NCI-H146 treated with DMSO at 0.1 percent for 48 hours (cell line): ENCODE results near the gene SLF2.
"Not testable (repeated sequence)": the region's sequence is repeated elsewhere in the genome, so short reads cannot be mapped to it uniquely, and the experiment has no call there.

ENCODE experiments used
- DNase-seq: peaks from one replicate; lab custom pipeline; 2025; ENCODE audit not compliant: unreplicated experiment; lab: John Stamatoyannopoulos, UW

SLF2 gene

GRCh38 chr10:100877461-100877850 lies 35.3 kb upstream of the SLF2 start:
- DNase-seq = no peak

- DNase-seq = no peak
Observed at GRCh38 chr10:100878291-100878910, 34.4 kb upstream of the SLF2 start.

DNA sequence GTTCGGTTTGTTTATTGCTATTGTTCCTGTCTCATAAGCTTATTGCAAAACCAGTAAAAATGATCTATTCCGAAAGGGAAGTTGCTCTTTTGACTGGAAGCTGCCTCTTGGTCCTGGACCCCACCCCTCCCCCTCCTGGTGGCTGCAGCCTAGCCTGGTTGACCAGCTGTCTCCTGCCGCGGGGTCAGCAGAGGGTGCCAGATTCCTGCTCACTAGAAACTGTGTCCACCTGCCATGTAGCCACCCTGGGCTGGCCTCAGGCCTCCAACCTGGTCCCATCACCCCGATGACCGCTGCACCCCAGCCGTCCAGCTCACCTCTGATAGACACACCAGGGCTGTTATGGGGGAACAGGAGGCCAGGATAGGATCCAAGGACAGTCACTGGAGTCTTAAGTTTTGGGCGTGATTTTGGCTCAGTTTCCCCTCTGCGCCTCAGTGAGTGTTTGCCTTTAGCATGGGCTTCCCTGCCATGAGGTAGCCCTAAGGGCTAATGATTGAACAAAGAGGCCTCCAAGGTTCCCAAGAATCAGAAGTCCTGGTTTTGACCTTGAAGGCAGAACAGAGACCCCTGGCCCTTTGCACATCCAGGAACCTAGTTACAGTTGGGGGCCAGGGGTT lies 32.9 kb upstream of the SLF2 start:
- no peak for DNase-seq

DNA sequence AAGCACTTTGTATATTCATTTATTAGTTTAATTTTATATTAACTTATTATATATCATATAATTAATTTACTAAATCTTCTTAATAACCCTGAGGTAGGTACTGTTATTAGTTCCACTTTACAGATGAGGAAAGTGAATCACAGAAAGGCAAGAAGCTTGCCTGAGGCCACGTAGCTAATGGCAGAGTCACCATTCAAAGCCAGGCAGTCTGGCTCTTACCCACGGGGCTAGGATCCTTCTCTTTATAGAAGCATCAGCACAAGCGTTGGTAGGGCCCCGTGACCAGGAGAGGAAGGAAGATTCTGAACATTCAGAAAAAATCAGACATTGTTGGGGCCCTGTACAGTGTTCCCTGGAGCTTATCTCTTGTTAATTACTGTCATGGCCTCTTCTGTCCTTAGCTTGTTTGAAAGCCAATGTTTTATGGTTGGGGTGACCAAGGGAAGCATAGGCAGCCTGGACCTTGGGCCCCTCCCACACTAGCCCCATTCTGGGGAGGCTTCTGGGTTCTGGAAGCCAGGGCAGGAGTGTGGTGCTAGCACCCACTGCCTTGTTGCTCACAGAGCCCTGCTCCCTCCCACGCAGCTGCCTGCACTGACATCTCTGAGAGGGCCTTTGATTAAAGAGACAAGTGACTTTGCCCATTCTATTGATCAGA lies 31.1 kb upstream of the SLF2 start:
- no peak for DNase-seq

- no peak for DNase-seq
Observed at GRCh38 chr10:100882252-100882651, 30.5 kb upstream of the SLF2 start.

DNA sequence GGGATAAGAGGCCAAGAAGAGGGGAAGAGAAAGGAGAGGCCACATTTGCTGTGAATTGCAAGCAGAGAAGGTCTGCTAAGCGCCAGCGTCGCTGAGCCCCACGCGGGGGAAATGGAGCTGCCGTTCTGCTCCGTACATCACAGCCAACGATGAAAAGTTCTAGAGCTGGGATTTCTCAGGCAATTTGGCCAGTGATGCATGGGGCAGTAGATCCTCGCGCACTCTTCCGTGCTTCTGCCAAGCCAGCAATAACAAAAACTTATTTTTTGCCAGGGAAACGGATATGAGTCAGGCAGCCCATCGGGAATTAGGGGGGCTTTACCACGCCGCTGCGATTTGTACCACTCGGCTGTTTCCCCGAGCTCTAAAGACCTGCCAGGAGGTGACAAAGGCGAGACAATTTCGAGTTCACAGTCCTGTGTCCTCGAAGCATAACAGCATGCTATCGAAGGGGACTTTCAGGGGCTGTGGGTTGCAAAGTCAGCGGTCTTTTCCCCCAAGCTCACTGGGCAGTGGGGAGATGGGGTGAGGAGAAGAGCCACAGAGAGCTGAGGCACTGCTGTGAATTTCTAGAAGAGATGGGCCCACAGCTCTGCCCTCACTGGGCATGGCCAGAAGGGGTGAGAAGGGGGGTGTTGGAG lies 30.0 kb upstream of the SLF2 start:
- DNase-seq = no peak

GRCh38 chr10:100883312-100883821 lies 29.4 kb upstream of the SLF2 start:
- DNase-seq = no peak

- not testable (repeated sequence) for DNase-seq
Observed at GRCh38 chr10:100885611-100886010, 27.2 kb upstream of the SLF2 start.

- no peak for DNase-seq
Observed at GRCh38 chr10:100886091-100886490, 26.7 kb upstream of the SLF2 start.

- no peak for DNase-seq
Observed at GRCh38 chr10:100886521-100886920, 26.2 kb upstream of the SLF2 start.

DNA sequence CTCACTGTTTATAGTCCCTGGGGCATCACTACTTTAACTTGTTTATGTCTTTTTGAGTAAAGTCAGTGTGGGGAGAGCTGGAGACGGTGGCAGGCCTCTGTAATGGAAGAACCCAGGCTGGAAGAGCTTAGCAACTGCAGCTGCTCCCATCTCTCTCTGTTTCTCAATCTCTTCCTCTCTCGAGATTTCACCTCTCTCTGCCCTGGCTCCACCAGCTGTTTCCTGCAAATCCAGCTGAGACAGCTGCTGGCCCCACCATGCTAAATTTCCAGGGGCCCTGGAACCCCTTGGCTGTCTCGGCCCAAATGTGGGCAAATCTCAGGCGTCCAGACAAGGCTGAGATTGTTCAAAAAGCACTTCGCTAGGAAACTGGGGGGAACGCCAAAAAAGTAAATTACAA lies 25.8 kb upstream of the SLF2 start:
- no peak for DNase-seq

DNA sequence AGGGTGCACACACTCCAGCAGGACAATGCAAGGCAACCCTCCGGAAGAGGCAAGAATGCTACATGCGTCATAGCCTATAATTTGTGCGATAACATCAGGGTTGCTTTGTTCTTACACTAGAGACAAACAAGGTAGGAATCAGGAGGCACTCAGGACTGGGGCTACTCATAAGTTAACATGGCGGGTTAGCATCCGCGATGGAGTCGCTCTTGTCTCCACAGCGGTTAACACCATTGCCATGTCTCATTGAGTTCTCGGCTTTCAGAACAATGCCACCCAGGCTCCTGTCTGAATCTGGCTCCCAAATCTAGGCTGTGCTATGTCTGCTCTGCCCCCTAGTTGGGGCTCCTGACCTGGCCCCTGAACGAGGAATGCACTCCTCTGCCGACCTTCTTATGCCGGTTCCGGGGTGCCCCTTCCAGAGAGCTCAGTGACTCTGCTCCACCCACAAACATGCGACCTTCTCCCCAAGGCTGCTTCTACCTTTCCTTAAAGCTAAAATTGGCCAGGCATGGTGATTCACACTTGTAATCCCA lies 24.9 kb upstream of the SLF2 start:
- DNase-seq = no peak

DNA sequence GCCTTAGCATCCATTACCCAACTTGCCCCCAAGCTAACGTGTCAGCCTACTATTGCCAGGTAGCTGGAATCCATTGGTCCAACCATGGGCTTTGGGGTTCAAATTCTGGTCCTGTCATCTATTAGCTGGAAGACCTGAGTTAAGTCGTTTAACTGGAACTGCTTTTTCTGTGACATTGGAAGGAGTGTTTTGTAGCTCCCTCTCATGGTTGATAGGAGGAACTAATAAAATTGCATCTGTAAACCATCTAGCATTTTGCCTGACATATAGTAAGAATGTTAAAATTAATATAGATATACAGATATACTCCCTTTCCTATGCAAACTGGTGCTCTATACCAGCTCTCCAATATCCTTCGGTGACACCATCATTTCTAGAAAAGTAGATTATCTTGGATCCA lies 23.8 kb upstream of the SLF2 start:
- no peak for DNase-seq

DNA sequence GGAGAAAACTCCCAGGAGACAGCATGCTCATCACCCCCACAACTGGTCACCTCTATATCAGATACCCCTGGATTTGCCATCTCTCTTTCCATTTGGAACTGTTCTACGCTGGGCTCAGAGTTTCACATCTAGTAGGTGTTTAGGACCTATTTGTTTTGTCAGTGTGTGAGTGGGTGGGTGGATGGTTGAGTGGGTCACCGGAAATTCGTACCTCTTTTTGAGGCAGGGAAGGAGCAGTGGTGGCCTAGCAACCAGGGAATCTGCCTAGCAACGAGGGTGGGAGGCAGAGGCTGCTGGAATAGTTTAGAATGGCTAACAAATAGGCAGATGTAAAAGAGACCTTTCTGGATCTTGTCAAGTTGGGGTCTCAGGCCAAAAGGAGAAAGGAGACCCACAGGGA lies 23.2 kb upstream of the SLF2 start:
- no peak for DNase-seq

DNA sequence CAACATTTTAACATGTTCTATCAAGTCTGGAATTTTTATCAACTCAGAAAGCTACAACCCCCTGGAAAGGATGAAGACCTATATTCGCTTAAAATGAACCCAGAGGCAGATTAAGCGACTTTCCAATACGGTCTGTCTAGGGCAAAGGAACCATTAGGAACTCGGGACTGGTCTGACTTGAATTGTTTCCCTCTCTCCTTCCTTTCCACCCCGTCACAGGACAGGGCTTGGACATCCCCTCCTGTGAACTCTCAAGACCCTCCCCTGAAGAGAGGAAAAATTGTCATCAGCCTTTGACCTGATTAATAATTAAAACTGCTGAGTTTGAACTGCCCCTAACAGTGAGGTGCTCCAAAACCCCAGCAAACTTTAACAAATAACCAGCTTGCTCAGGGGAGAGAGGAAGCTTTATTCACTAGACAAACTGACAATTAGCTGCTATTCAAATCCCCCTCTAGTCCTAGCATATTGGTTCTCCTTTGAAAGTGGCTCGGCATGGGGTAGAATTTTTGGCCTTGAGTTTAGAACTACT lies 22.6 kb upstream of the SLF2 start:
- no peak for DNase-seq

DNA sequence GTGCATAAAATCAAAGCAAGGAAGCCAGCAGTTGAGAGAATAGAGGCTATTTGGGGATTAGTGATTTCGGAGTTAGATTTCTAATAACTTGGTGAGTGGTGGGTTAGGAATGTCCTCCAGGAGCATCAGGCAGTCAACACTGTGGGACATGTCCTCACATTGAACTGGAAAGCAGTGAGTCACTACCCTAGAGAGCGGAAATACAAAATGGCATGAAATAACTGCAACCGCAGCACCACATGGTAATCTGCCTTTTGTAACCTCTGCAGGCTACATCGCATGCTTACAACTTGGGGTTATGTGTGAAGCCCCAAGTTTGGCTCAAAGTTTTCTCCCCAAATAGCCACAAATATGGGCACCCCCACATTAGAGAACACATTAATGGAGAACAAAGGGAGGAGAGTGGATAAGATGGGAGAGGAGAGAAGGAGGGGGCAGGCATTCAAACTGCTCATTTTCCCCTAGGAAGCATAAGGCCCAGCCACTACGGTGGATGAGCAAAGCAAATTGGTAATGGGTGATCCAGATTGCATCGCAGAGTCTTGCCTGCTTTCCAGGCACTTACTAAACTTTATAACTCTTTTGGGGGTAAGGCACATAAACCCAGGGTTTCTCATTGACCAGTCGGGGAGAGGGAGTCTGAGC lies 22.0 kb upstream of the SLF2 start:
- DNase-seq = no peak

GRCh38 chr10:100894033-100894432 lies 18.7 kb upstream of the SLF2 start:
- no peak for DNase-seq

DNA sequence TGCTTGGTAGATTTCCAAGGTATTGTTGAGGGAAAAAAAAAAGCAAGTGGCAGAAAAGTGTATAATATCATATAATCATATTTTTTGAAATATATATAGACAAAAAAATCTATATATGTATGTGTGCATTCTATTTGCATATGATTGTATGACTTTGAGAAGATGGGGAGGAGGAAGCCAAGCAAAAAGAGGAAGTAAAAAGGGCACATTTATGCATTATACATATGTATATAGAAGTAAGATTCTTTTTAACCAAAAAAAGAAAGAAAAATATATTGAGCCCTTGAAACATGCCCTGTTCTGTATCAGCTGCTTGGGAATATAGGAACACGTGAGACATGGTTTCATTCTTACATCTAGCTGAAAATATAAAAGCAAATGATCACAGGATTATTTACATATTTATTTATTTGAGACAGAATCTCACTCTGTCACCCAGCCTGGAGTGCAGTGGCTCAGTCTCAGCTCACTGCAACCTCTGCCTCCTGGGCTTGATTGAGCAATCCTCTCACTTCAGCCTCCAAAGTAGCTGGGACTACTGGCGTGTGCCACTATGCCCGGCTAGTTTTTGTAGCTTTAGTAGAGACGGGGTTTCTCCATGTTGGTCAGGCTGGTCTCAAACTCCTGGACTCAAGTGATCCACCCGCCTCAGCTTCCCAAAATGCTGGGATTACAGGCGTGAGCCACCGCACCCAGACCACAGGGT lies 18.0 kb upstream of the SLF2 start:
- DNase-seq = no peak

GRCh38 chr10:100895346-100895745 lies 17.4 kb upstream of the SLF2 start:
- no peak for DNase-seq

GRCh38 chr10:100895896-100896295 lies 16.9 kb upstream of the SLF2 start:
- no peak for DNase-seq
